Liver (tissue), 3 donors: ENCODE results near the gene PTPA.

Experiments used
- CTCF ChIP-seq: fragments of 150-350 bp; IDR thresholded peaks from 2 replicates; pipeline ENCODE4 v1.5.1; 2017; ENCODE audit warnings: improper control_type of control experiment, low read depth, low read length; ENCODE audit not compliant: missing input control
- JUND ChIP-seq, 2 donors: IDR thresholded peaks; 2 replicates each; pipeline ENCODE4 v1.6.1; 2016; ENCODE audit warnings: antibody characterized with exemption in 2 of 2
- RAD21 ChIP-seq, 2 donors: IDR thresholded peaks; 2 replicates each; pipeline ENCODE4 v1.6.1; 2016; ENCODE audit warnings: antibody characterized with exemption in 2 of 2, mild to moderate bottlenecking in 2 of 2
- REST ChIP-seq: IDR thresholded peaks from 2 replicates; pipeline ENCODE4 v1.6.1; 2016; ENCODE audit warnings: antibody characterized with exemption, mild to moderate bottlenecking
- TAF1 ChIP-seq: conservative IDR thresholded peaks from 2 replicates; pipeline ENCODE4 v1.6.1; 2016; ENCODE audit warnings: antibody characterized with exemption, mild to moderate bottlenecking
- donor health status: healthy.
- donor health status: healthy.

GRCh38 chr9:129080298-129080600, 31.0 kb upstream of the PTPA start:
- TF ChIP-seq TAF1 (no peak), CTCF (no peak), RAD21 (IDR thresholded peaks at IDR 0.05) (no peak), REST (no peak), JUND (IDR thresholded peaks at IDR 0.05) (no peak)
